NCI-H128 (cell line): ENCODE data around the gene ST6GAL1.
"Not testable (repeated sequence)": the region's sequence is repeated elsewhere in the genome, so short reads cannot be mapped to it uniquely, and the experiment has no call there.

Experiments
- DNase-seq: peaks from one replicate; lab custom pipeline; 2025; ENCODE audit not compliant: unreplicated experiment; lab: John Stamatoyannopoulos, UW

The ST6GAL1 gene, protein sequence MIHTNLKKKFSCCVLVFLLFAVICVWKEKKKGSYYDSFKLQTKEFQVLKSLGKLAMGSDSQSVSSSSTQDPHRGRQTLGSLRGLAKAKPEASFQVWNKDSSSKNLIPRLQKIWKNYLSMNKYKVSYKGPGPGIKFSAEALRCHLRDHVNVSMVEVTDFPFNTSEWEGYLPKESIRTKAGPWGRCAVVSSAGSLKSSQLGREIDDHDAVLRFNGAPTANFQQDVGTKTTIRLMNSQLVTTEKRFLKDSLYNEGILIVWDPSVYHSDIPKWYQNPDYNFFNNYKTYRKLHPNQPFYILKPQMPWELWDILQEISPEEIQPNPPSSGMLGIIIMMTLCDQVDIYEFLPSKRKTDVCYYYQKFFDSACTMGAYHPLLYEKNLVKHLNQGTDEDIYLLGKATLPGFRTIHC

DNA sequence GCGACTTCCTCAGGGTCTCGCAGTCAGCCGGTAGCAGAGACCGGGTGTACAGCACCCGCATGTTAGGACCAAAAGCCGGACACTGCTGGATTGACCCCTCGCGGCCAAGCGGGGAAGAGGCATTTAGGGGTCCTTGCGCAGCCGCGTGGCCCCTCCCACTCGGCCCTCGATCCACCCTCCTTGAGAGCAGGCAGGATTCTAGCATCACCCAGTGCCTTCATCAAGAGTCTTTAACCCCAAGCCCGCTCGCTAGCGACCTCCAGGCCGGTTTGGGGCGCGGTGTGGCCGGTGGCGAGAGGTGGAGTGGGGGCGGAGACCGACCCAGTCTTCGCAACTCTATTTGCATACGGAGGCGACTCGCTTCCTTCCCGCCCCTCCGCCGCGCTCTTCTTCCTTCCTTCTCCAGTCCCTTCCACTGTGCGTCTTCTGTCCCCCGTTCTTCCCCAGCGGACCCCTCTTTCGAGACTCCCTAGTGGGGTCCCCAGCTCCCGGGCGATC is at the start of gene ST6GAL1:
Gene ST6GAL1, plus strand, starts transcription at position 384 of the 498 bp plus-strand sequence. CDS start 112,178 bp downstream, outside the sequence.
- no peak for DNase-seq

DNA sequence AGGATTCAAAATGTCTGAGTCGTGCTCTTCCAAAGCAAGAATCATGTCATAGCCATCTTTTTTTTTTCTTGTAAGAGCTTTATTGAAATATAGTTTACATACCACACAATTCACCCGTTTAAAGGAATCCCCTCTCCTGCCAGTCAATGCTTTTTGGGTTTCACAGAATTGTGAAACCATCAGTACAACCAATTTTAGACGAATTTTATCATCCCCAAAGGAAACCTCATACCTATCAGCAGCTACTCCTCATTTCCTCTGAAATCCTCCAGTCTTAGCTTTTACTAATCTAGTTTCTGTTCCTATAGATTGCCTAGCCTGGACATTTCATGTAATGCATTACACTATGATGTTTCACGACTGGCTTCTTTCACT is 48.2 kb upstream of the ST6GAL1 start:
- DNase-seq, result no peak

DNA sequence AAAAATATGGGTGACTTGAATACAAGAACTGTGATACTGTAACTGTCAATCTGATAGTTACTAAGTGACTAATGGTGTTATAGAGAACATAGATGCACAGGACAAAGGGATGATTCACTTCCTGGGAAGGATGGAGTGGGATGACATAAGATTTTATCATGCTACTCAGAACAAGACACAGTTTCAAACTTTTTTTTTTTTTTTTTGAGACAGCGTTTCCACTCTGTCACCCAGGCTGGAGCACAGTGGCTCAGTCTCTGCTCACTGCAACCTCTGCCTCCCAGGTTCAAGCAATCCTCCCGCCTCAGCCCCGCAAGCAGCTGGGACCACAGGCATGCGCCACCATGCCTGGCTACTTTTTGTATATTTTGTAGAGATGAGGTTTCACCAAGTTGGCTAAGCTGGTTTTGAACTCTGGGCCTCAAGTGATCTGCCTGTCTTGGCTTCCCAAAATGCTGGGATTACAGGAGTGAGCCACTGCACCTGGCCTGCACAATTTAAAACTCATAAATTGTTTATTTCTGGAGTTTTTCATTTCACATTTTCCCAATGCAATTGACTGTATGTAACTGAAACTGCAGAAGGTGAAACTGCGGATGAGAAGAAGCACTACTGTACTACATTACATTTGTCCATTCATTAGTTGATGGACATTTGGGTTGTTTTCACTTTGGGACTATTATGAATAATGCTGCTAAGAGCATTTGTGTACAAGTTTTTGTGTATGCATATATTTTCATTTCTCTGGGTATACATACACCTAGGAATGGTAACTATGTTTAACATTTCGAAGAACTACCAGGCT is 47.2 kb upstream of the ST6GAL1 start:
- DNase-seq, result no peak

DNA sequence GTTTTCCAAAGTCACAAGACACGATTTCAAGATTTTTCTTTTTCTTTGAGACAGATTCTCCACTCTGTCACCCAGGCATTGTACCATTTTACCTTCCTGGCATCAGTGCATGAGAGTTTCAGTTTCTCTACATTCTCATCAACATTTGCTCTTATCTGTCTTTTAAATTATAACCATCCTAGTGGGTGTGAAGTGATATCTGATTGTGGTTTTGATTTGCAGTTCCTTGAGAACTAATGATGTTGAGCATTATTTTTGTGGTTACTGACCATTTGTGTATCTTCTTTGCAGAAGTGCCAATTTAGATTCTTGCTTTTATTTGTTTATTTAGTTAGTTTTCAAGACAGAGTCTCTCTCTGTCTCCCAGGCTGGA is 46.7 kb upstream of the ST6GAL1 start:
- no peak for DNase-seq

DNA sequence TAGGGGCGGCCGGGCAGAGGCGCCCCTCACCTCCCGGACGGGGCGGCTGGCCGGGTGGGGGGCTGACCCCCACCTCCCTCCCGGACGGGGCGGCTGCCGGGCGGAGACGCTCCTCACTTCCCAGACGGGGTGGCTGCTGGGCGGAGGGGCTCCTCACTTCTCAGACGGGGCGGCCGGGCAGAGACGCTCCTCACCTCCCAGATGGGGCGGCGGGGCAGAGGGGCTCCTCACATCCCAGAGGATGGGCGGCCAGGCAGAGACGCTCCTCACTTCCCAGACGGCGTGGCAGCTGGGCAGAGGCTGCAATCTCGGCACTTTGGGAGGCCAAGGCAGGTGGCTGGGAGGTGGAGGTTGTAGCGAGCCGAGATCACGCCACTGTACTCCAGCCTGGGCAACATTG is 45.5 kb upstream of the ST6GAL1 start:
- DNase-seq, result not testable (repeated sequence)

DNA sequence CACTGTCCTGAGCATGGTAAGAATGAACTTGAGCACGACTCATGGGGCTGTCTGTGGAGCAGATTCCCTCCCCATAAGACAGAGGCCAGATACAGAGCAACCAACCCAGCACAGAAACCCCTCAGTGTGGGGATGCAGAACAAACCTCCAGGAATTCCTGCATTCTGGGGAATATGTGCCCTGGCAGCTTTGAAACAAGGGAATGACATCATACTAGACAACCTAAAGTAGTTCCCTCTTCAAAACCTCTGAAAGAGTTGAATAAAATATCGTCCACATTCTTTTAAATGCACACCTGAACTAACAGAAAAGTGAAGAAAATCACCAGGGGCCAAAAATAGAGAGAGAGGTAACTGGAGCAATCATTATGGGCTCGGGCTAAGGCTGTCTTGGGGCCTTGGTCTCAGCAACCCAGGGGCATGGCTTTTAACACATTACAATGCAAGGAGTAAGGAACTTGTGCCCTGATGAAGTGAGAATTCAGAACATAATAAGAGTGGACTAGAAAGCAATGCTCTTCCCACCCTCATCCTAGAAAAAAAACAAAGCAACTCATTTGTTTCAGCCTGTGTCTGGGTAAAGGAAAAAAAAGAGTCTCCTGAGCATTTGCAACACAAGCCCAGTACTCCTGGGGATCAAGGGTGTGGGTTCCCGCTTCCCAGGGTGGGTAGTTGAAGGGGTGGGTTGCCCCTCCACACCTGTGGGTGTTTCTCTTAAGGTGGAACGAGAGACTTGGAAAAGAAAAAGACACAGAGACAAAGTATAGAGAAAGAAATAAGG is 43.9 kb upstream of the ST6GAL1 start:
- no peak for DNase-seq

DNA sequence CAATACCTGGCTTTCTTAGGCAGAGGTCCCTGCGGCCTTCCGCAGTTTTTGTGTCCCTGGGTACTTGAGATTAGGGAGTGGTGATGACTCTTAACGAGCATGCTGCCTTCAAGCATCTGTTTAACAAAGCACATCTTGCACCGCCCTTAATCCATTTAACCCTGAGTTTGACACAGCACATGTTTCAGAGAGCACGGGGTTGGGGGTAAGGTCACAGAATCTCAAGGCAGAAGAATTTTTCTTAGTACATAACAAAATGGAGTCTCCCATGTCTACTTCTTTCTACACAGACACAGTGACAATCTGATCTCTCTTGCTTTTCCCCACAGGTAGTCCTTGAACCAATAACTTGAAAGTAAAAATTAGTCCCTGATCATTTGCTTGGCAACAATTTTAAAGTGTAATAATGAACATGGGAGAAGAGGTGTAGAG is 42.8 kb upstream of the ST6GAL1 start:
- not testable (repeated sequence) for DNase-seq

DNA sequence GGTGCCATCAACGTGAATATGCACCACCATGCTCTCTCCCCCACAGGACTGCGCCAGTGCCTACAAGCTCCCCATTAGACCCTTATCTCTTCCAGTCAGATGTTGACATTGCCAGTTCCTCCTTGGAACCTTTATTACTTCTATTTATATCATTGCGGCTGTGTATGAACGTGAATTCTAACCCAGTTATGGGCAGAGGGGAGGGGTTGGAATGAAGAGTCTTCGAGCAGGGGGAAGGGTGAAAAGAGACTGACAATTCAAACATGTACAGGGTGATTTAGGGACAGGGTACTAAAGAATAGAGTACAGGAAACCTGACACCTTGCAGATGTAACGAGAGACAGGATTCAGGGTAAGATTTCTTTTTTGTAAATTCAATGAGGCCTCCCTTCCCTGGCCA is 41.8 kb upstream of the ST6GAL1 start:
- DNase-seq, result no peak

DNA sequence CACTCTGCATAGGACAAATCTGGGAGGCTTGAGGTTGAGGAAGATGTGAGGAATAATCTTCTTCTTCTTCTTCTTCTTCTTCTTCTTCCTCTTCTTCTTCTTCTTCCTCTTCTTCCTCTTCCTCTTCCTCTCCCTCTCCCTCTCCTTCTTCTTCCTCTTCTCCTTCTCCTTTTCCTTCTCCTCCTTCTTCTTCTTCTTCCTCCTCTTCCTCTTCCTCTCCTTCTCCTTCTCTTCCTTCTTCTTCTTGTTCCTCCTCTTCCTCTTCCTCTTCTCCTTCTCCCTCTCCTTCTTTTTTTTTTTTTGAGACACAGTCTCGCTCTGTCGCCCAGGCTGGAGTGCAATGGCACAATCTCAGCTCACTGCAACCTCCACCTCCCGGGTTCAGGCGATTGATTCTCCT is 40.6 kb upstream of the ST6GAL1 start:
- not testable (repeated sequence) for DNase-seq

DNA sequence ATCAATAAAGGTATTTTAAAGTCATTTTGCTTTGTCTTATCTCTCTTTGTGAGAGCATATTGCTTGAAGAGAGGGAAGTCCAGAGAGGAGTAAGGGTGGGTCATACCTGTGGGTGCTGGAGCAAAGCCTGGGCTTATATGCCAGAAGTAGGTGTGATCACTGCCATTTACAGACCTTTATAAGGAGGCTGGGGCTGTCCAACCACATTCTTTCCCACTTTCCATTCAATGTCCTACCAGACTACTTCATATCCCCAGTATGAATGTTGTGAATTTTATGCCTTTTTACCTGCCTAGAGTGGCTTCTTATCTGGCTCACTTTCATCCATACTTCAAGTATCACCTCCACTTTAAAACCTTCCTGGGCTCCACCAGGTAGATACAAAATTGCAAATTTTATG is 39.4 kb upstream of the ST6GAL1 start:
- DNase-seq, result no peak

DNA sequence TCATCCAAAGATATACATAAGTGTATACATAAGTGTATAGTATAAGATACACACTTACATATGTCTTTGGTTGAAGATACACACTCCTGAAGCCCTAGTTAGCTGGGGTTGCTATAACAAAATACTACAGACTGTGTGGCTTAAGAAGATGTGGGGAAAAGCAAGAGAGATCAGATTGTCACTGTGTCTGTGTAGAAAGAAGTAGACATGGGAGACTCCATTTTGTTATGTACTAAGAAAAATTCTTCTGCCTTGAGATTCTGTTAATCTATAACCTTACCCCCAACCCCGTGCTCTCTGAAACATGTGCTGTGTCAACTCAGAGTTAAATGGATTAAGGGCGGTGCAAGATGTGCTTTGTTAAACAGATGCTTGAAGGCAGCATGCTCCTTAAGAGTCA is 37.3 kb upstream of the ST6GAL1 start:
- DNase-seq, result not testable (repeated sequence)

DNA sequence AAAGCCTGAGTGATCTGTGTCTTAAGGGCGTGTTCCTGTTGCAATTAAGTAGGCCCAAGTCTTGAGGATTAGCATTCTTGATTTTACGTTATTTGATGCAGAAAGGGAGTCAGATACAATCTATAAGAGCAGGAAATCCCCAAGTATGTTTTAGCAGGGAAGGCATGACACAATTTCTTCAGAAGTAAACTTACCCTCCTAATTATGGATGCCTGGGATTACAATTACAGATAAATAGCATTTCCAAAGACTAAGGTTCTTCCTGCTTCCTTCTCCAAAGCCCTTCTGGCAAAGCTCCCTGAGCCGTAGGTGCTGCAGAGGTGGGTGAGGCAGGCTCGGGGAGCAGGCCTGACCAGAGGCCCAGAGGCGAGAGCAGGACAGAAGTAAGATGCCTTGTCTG is 34.9 kb upstream of the ST6GAL1 start:
- DNase-seq, result no peak

DNA sequence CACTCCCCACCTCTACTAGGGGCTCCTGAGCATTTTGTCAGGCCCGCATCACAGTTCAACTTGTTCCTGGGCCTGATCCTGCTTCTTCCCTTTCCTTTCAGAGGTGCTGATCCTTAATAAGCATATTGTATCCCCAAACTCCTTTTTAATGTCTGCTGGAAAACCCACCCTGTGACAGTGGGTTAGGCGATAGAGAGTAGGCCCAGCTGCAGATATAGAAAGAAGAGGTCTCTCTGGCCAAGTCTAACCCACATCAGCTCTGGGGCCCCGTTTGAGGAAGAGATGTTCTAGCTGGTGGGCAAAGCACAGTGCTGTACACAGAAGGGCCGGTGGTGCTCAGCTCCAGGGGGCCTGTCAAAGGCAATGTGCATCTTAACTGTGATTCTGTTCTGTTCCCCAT is 34.3 kb upstream of the ST6GAL1 start:
- DNase-seq, result no peak

DNA sequence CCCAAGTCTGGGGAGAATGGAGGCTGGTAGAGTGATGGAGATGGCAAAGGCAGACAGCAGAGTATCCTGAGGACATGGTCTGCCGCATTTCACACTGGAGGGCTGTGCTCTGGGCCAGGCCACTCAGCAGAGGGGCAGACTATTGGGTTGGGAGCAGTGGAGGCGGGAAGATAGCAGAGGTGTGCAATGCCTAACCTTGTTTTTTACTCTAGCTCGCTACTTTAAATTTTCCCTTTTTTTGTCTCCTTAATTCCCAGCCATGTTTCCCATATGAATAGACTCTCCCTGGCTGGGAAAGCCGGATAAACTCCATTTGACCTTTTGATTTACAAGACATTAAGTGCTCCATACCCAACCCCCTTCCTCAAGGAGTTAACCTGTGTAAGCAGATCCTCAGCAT is 33.5 kb upstream of the ST6GAL1 start:
- no peak for DNase-seq

DNA sequence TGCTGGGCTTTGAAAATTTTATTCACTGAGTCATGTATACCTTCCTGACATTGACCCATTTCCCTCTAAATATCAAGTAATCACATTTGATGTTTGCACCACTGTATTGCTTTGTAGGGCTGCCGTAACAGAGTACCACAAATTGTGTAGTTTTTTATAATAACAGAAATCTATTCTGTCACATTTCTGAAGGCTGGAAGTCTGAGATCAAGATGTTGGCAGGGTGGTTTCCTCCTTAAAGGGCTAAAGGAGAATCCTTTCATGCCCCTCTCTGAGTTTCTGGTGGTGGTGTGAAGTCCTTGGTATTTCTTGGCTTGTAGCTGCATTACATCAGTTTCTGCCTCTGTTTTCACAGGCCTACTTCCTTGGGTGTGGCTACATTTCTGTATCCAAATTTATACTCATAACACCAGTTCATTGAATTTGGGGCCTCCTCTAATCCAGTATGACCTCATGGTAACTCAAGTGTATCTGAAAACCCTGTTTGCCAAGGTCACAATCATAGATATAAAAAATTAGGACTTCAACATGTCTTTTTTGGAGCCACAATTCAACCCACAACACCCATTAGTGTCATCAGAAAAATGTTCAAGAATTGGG is 29.1 kb upstream of the ST6GAL1 start:
- no peak for DNase-seq

DNA sequence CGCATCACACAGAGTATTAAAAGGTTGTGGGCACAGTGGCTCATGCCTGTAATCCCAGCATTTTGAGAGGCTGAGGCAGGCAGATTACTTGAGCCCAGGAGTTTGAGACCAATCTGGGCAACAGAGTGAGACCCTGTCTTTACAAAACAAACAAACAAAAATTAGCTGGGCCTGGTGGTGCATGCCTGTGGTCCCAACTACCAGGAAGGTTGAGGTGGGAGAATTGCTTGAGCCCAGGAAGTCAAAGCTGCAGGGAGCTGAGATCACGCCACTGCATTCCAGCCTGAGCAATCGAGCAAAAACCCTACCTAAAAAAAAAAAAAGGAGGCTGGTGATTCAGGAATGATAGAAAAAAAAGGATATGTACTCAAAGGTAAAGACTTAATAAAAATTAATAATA is 28.2 kb upstream of the ST6GAL1 start:
- DNase-seq, result no peak

DNA sequence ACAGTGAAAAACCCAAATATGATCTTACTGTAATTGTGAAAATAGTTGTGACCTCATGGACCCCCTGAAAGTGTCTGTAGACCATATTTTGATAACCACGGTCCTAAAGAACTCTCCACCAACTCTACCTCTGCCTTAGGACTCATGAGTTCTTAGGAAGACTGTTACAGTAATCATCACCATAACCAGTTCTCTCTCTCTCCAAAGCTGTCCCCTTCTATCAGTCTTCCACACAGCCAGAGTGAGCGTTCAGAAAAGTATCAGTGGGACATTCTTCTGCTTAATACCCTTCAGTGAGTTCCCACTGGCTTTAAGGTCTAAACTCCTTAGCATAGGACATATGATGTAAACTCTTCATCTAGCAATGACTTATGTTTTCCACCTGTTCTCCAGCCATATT is 27.6 kb upstream of the ST6GAL1 start:
- DNase-seq, result no peak

DNA sequence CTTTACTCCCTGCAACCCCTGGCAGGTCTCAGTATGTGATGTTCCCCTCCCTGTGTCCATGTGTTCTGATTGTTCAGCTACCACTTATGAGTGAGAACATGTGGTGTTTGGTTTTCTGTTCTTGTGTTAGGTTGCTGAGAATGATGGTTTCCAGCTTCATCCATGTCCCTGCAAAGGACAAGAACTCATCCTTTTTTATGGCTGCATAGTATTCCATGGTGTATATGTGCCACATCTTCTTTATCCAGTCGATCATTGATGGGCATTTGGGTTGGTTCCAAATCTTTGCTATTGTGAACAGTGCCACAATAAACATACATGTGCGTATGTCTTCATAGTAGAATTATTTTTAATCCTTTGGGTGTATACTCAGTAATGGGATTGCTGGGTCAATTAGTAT is 26.6 kb upstream of the ST6GAL1 start:
- not testable (repeated sequence) for DNase-seq

DNA sequence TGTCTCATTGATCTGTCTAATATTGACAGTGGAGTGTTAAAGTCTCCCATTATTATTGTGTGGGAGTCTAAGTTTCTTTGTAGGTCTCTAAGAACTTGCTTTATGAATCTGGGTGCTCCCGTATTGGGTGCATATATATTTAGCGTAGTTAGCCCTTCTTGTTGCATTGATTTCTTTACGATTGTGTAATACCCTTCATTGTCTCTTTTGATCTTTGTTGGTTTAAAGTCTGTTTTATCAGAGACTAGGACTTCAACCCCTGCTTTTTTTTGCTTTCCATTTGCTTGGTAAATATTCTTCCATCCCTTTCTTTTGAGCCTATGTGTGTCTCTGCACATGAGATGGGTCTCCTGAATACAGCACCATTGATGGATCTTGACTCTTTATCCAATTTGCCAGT is 23.3 kb upstream of the ST6GAL1 start:
- not testable (repeated sequence) for DNase-seq

DNA sequence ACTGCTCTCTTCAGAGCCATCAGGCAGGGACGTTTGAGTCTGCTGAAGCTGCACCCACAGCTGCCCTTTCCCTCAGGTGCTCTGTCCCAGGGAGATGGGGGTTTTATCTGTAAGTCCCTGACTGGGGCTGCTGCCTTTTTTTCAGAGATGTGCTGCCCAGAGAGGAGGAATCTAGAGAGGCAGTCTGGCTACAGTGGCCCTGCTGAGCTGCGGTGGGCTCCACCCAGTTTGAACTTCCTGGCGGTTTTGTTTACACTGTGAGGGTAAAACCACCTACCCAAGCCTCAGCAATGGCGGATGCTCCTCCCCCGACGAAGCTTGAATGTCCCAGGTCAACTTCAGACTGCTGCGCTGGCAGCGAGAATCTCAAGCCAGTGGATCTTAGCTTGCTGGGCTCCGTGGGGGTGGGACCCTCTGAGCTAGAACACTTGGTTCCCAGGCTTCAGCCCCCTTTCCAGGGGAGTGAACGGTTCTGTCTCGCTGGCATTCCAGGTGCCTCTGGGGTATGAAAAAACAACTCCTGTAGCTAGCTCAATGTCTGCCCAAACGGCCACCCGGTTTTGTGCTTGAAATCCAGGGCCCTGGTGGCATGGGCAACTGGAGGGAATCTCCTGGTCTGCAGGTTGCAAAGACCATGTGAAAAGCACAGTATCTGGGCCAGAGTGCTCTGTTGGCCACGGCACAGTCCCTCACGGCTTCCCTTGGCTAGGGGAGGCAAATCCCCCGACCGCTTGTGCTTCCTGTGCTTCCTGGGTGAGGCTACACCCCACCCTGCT is 21.1 kb upstream of the ST6GAL1 start:
- DNase-seq, result no peak
